HL-60 (cell line): Measurements from ENCODE around the gene RNF151.

Source experiments
- DNase-seq, 2 experiments: peaks; one replicate each; pipeline ENCODE4 v3.0.0-alpha.2; 2010 to 2020; ENCODE audit warnings: low read depth in 1 of 2, low spot score in 1 of 2
- H3K27ac ChIP-seq: fragments of 250-450 bp; sonication (Bioruptor Pico); replicated peaks from 2 replicates; pipeline ENCODE4 v1.5.1; 2020; ENCODE audit warnings: mild to moderate bottlenecking, moderate library complexity
- H3K27me3 ChIP-seq: fragments of 250-450 bp; sonication (Bioruptor Pico); 2 replicates; pipeline ENCODE4 v1.5.1; 2021; ENCODE audit warnings: mild to moderate bottlenecking, moderate library complexity; ENCODE audit not compliant: insufficient read depth, poor library complexity, severe bottlenecking
- H3K4me3 ChIP-seq: replicated peaks from 2 replicates; pipeline ENCODE4 v1.5.1; 2011; ENCODE audit warnings: mild to moderate bottlenecking, control low read depth, low read length; ENCODE audit not compliant: insufficient read depth
- CTCF ChIP-seq: IDR thresholded peaks from one replicate; pipeline ENCODE4 v1.5.1; 2011; ENCODE audit warnings: low read length, control low read depth, inconsistent platforms; ENCODE audit not compliant: insufficient read depth
- GABPA ChIP-seq: IDR thresholded peaks from 2 replicates; pipeline ENCODE4 v1.6.1; 2012; ENCODE audit warnings: low read depth
- POLR2AphosphoS5 ChIP-seq: IDR thresholded peaks from 2 replicates; pipeline ENCODE4 v1.6.1; 2012; ENCODE audit warnings: low read depth
- REST ChIP-seq: IDR thresholded peaks from 2 replicates; pipeline ENCODE4 v1.6.1; 2012; ENCODE audit warnings: low read depth; ENCODE audit not compliant: insufficient replicate concordance
- SPI1 ChIP-seq: IDR thresholded peaks from 2 replicates; pipeline ENCODE4 v1.6.1; 2012; ENCODE audit warnings: low read depth, mild to moderate bottlenecking, borderline replicate concordance

RNF151 gene

GRCh38 chr16:1980770-1981087, 14.1 kb downstream of the RNF151 start:
- TF ChIP-seq POLR2AphosphoS5: no peak
- TF ChIP-seq GABPA: no peak
- no peak overlapping the region for H3K4me3 ChIP-seq
- no peak overlapping the region for H3K27ac ChIP-seq
- peaks cover 29% of the 10 kb centered on the region for H3K27me3 ChIP-seq
- no peak for DNase-seq

GRCh38 chr16:1981398-1981836, 14.8 kb downstream of the RNF151 start, which contains the start of gene NOXO1:
NOXO1 (minus strand) TSS chr16:1981469; CDS start chr16:1981179, 290 bp downstream.
- H3K4me3 ChIP-seq: no peak within 1 kb of the TSS
- DNase-seq: no peak
- peaks cover 29% of the 10 kb centered on the region for H3K27me3 ChIP-seq
- TF ChIP-seq POLR2AphosphoS5: no peak
- no peak for TF ChIP-seq SPI1
- no peak for TF ChIP-seq GABPA
- TF ChIP-seq CTCF: no peak
- TF ChIP-seq REST: no peak
- H3K27ac ChIP-seq: no peak within 1 kb of the TSS

- H3K27ac ChIP-seq: no peak overlapping the region
- H3K4me3 ChIP-seq: no peak overlapping the region
- H3K27me3 ChIP-seq: peaks cover 29% of the 10 kb centered on the region
- no peak for DNase-seq
- TF ChIP-seq POLR2AphosphoS5: no peak
- TF ChIP-seq GABPA: no peak
- no peak for TF ChIP-seq REST
- TF ChIP-seq CTCF: no peak
- TF ChIP-seq SPI1: no peak
Observed at GRCh38 chr16:1982013-1982433, 15.4 kb downstream of the RNF151 start.

- TF ChIP-seq POLR2AphosphoS5 (no peak), REST (no peak), GABPA (no peak), SPI1 (no peak), CTCF (no peak)
- Histone ChIP-seq H3K27ac (no peak overlapping the region), H3K4me3 (no peak overlapping the region), H3K27me3 (peaks cover 29% of the 10 kb centered on the region)
- no peak for DNase-seq
Observed at GRCh38 chr16:1982991-1983543, 16.4 kb downstream of the RNF151 start.
